GM21576 (cell line): ENCODE data around the gene ITGB7.

Source experiments
- ATAC-seq: cut with Tn5 transposase; IDR thresholded peaks from one replicate; pipeline ENCODE4 v1.9.1; 2021; ENCODE audit warnings: mild to moderate bottlenecking, moderate library complexity; ENCODE audit not compliant: unreplicated experiment

The ITGB7 gene

GRCh38 chr12:53207042-53207441 lies at the start of gene ITGB7:
TSS of gene ITGB7 (minus strand) at chr12:53207251. CDS start at chr12:53200443, 6,808 bp downstream.
- peak; percentile 51 for ATAC-seq

- ATAC-seq: no peak
Measured at GRCh38 chr12:53255996-53256395, 48.9 kb upstream of the ITGB7 start.

- no peak for ATAC-seq
Measured at GRCh38 chr12:53254816-53255545, 47.9 kb upstream of the ITGB7 start.

GRCh38 chr12:53253298-53253697 lies 46.2 kb upstream of the ITGB7 start:
- no peak for ATAC-seq

GRCh38 chr12:53252349-53252916 lies 45.4 kb upstream of the ITGB7 start:
- peak; percentile 9 for ATAC-seq

- ATAC-seq: peak; percentile 59
Measured at GRCh38 chr12:53251477-53252348, 44.7 kb upstream of the ITGB7 start.

GRCh38 chr12:53245286-53245685 lies 38.2 kb upstream of the ITGB7 start:
- ATAC-seq: no peak

- ATAC-seq: no peak
Measured at GRCh38 chr12:53244337-53244736, 37.3 kb upstream of the ITGB7 start.

GRCh38 chr12:53241623-53242412 lies 34.8 kb upstream of the ITGB7 start:
- no peak for ATAC-seq

GRCh38 chr12:53239643-53240258 lies 32.7 kb upstream of the ITGB7 start:
- ATAC-seq: no peak

- no peak for ATAC-seq
Measured at GRCh38 chr12:53236443-53237111, 29.5 kb upstream of the ITGB7 start.

- no peak for ATAC-seq
Measured at GRCh38 chr12:53235742-53236442, 28.8 kb upstream of the ITGB7 start.

GRCh38 chr12:53235164-53235563 lies 28.1 kb upstream of the ITGB7 start:
- no peak for ATAC-seq

- no peak for ATAC-seq
Measured at GRCh38 chr12:53234271-53234914, 27.3 kb upstream of the ITGB7 start.

GRCh38 chr12:53233671-53234121 lies 26.6 kb upstream of the ITGB7 start:
- no peak for ATAC-seq

- ATAC-seq: no peak
Measured at GRCh38 chr12:53232646-53233461, 25.8 kb upstream of the ITGB7 start.

GRCh38 chr12:53231921-53232645 lies 25.0 kb upstream of the ITGB7 start, which contains the start of gene RARG:
TSS of gene RARG (minus strand) at chr12:53232209. CDS start at chr12:53227545, 4,664 bp downstream.
- no peak for ATAC-seq
